Measurements from ENCODE around the gene BLOC1S2. TPM values are rescaled to one million over a fixed set of nuclear protein-coding genes. Genes with fewer than 3 reads are reported as not detected.

Gene BLOC1S2
- total and polyA plus RNA-seq, 2 of the 8 experiments (the other 6 are each of a cell fraction or from before 2014, with no cell fraction given): 25.1 to 50.6 TPM

GRCh38 chr10:100327007-100327717 lies 40.7 kb upstream of the BLOC1S2 start:
- H3K18ac ChIP-seq (ENCODE audit: extremely low read depth, low read length): no peak overlapping the region
- no peaks in the 10 kb centered on the region for H4K20me1 ChIP-seq (replicated peaks in 1 of 2; ENCODE audit: control insufficient read depth in 1 of 2, insufficient read depth in 2 of 2, low read length in 2 of 2)
- TF ChIP-seq GABPA (IDR thresholded peaks at IDR 0.05; ENCODE audit: borderline replicate concordance, insufficient read depth, low read length) (no peak), POLR2A (IDR thresholded peaks at IDR 0.05; ENCODE audit: control extremely low read depth in 1 of 2, low read depth in 2 of 2, low read length in 2 of 2) (no peak), POU5F1 (IDR thresholded peaks at IDR 0.05; ENCODE audit: low read depth, low read length) (no peak), SP4 (IDR thresholded peaks at IDR 0.05; ENCODE audit: low read length) (no peak)
- no peak overlapping the region for H4K5ac ChIP-seq (ENCODE audit: insufficient read length, low read depth, low read length)
- H3K79me1 ChIP-seq (ENCODE audit: low read depth, low read length): no peaks in the 10 kb centered on the region
- H3K36me3 ChIP-seq (ENCODE audit: control insufficient read depth in 2 of 4, insufficient read depth in 4 of 4, low read length in 3 of 4): no peaks in the 10 kb centered on the region
- H4K91ac ChIP-seq (replicated peaks; ENCODE audit: insufficient read length, low read length): no peak overlapping the region
- no peak overlapping the region for H2BK5ac ChIP-seq (ENCODE audit: low read depth, low read length)
- WGBS, 2 experiments (ENCODE audit: extremely low coverage in 1 of 2, insufficient coverage in 1 of 2, insufficient read length in 1 of 2, insufficient replicate concordance in 2 of 2, low coverage in 1 of 2, low lambda C conversion rate in 2 of 2, missing lambda C conversion rate in 1 of 2): 84% methylated on average over 8 of the region's 8 CpGs; no CpG with 5 or more reads in 1 of the 2 experiments
- CTCF ChIA-PET (ENCODE audit: partially characterized antibody): interaction anchor here (0.6 to 5.9 kb wide), 6 partner anchors 13 to 1240 kb away, joined by 3 to 38 read pairs (median 6); no protein-coding TSS in a partner anchor
- H2BK12ac ChIP-seq (ENCODE audit: low read depth, low read length): no peak overlapping the region
- no peak overlapping the region for H2BK120ac ChIP-seq (replicated peaks; ENCODE audit: low read depth, low read length)
- DNase-seq (ENCODE audit: low read depth in 1 of 2, low spot score in 2 of 2): no peak
- H3K23me2 ChIP-seq (ENCODE audit: low read depth, low read length): no peaks in the 10 kb centered on the region
- no peak overlapping the region for H2BK15ac ChIP-seq (ENCODE audit: low read length)
- no peaks in the 10 kb centered on the region; a peak in 3 of 7 replicates for H3K27me3 ChIP-seq (replicated peaks in 1 of 4; ENCODE audit: control insufficient read depth in 3 of 4, extremely low read depth in 1 of 4, insufficient read depth in 3 of 4, low read length in 3 of 4)
- no peak overlapping the region for H3K27ac ChIP-seq (ENCODE audit: low read depth, low read length)
- no peak overlapping the region for H3K56ac ChIP-seq (replicated peaks; ENCODE audit: insufficient read length, low read depth, low read length)
- no peak overlapping the region for H2AK5ac ChIP-seq (ENCODE audit: low read depth, low read length)
- POLR2A ChIA-PET (ENCODE audit: partially characterized antibody): interaction anchor here (1.4 kb wide), 1 partner anchor 9 kb away, joined by 3 read pairs; no protein-coding TSS in a partner anchor
- no peak overlapping the region for H2AFZ ChIP-seq (ENCODE audit: low read length)
- no peak for FAIRE-seq
- H3K4me1 ChIP-seq (replicated peaks in 1 of 4; ENCODE audit: control insufficient read depth in 3 of 4, insufficient read depth in 4 of 4, low read length in 3 of 4): no peaks in the 10 kb centered on the region; a peak in 1 of 7 replicates
- no peak overlapping the region for H3K4me2 ChIP-seq (ENCODE audit: insufficient read depth in 1 of 2, low read depth in 2 of 2, low read length in 2 of 2)
- no peak overlapping the region for H3K4ac ChIP-seq (replicated peaks; ENCODE audit: insufficient read length, low read depth, low read length)
- H3K14ac ChIP-seq (ENCODE audit: insufficient read length): no peak overlapping the region
- H3K9me3 ChIP-seq (ENCODE audit: insufficient read depth in 2 of 2, low read depth in 1 of 2, low read length in 1 of 2): no peaks in the 10 kb centered on the region
- H3K79me2 ChIP-seq (ENCODE audit: control insufficient read depth in 1 of 2, insufficient read depth in 2 of 2, low read length in 2 of 2): no peaks in the 10 kb centered on the region
- H4K8ac ChIP-seq (ENCODE audit: extremely low read depth, insufficient read depth, low read length): no peak overlapping the region
- H3K9ac ChIP-seq (replicated peaks in 1 of 4; ENCODE audit: extremely low read depth in 1 of 4, low read depth in 3 of 4, low read length in 3 of 4): no peak overlapping the region
- no peak overlapping the region for H3K23ac ChIP-seq (ENCODE audit: insufficient read length)
- H2BK20ac ChIP-seq (ENCODE audit: low read length): no peak overlapping the region
- H3K4me3 ChIP-seq (ENCODE audit: extremely low read depth in 1 of 4, insufficient read depth in 2 of 4, low read depth in 3 of 4, low read length in 4 of 4): no peak overlapping the region
